Transverse colon (tissue), 3 donors: ENCODE measurements around the gene TRIP6.

Experiments used
- CTCF ChIP-seq, 5 experiments: fragments of 200-600 bp in 3 of 5; fragments of 450-650 bp in 2 of 5; sonication (generic) in 3 of 5; IDR thresholded peaks; 1 replicate in 2 of 5; 2 replicates in 3 of 5; pipeline ENCODE4 v1.5.1; 2016 to 2017; ENCODE audit warnings: antibody characterized with exemption in 5 of 5, inconsistent platforms in 3 of 5, mild to moderate bottlenecking in 2 of 5, moderate library complexity in 1 of 5
- POLR2A ChIP-seq: fragments of 450-650 bp; IDR thresholded peaks from one replicate; pipeline ENCODE4 v1.6.1; 2016; ENCODE audit warnings: antibody characterized with exemption, mild to moderate bottlenecking, moderate library complexity

DNA sequence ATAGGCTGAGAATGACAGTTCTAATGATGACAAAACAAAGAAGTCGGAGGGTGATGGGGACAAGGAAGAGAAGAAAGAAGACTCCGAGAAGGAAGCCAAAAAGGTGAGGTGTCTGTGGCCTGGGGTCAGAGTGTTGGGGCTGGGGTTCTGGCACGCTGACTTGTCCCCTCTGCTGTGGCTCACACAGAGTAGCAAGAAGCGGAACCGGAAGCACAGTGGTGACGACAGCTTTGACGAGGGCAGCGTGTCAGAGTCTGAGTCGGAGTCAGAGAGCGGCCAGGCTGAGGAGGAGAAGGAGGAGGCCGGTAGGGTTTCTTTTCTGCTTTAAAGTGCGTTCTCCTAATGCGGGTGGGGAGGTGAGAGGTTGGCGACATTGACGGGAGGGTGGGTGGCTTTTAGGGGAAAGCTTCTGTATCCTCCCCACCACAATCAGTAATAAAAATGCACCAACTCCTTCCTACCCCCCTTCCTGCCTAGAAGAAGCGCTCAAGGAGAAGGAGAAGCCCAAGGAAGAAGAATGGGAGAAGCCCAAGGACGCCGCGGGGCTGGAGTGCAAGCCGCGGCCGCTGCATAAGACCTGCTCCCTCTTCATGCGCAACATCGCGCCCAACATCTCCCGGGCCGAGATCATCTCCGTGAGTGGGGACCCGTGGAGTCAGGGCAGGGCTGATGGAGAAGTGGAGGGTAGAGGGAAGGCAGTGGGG, 17.7 kb downstream of the TRIP6 start:
- TF ChIP-seq CTCF (IDR thresholded peaks at IDR 0.05): no peak
- TF ChIP-seq POLR2A: no peak
